ENCODE data around the gene LRRC7.

LRRC7 gene

GRCh38 chr1:69688193-69688592 is 120.5 kb downstream of the LRRC7 start:
- TF ChIP-seq CTCF (IDR thresholded peaks at IDR 0.05; ENCODE audit: low read depth, low read length) = no peak
- DNase-seq (ENCODE audit: extremely low read depth, low read depth) = no peak

DNA sequence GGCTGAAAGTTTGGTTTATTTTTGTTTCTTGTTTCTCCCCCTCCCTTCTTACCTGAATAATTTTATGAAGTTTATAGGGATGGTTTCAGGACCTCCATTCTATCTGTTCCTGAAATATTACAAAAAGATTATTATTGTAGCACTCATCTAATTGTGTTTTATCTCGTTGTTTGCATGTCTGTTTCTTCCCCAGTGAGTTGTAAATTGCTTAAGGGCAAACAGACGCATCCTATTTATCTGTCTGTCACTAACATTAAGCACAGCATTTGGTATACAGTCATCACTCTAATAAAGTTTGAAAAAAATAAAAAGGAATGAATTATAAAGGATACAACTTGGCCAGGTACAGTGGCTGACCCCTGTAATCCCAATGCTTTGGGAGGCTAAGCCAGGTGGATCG is 123.5 kb downstream of the LRRC7 start:
- no peak for DNase-seq (ENCODE audit: extremely low read depth, low read depth)
- no peak for TF ChIP-seq CTCF (IDR thresholded peaks at IDR 0.05; ENCODE audit: low read depth, low read length)

DNA sequence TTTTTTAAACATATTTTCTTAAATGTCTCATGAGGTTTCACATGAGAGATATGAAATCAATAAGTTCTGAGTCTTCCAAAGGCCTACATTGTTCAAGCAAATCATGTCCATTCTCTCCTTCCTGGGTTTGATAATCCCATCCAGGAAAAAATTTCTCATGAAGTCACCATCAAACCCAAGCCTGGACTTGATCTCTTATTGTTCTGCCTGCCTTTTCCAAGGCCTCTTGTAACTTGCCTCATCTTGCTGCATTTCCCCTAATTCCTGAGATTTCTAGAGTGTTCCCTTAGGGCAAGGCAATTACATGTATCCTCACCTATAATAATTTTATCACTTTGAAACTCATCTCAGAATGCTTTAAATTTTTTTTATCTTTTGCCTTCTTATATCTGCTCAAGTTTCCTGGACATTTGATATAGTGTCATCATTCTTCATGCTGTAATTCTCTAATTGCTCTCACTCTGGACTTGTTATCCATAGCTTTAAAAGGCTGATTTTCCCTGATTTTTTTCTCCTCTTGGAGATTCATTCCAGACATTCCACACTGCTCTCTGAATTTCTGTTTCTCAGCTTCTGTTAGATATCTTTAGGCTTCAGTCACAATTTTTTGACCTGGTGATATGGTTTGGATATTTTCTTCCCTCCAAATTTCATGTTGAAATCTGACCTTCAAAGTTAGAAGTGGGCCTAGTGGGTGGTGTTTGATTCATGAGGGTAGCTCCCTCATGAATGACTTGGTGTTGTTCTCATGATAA is 126.4 kb downstream of the LRRC7 start:
- no peak for DNase-seq (ENCODE audit: extremely low read depth, low read depth)
- no peak for TF ChIP-seq CTCF (IDR thresholded peaks at IDR 0.05; ENCODE audit: low read depth, low read length)

DNA sequence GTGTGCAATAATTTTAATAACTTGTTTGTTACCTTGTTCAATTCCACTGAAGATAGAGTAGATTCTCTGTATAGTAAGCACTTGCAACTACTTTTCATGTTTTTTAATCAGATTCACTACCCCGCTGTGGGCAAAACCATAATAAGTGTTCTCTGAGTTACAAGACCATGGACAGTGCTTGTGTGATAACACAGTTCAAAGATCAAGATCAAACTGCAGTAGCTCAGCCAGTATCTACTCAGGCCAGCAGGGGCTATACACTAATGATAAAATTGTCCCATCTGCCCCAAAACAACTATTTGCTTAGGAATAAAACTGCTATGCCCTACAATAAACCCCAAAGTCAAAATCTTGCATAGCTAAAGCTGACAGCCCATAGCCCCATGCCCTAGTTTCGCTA is 129.6 kb downstream of the LRRC7 start:
- no peak for TF ChIP-seq CTCF (IDR thresholded peaks at IDR 0.05; ENCODE audit: low read depth, low read length)
- no peak for DNase-seq (ENCODE audit: extremely low read depth, low read depth)

DNA sequence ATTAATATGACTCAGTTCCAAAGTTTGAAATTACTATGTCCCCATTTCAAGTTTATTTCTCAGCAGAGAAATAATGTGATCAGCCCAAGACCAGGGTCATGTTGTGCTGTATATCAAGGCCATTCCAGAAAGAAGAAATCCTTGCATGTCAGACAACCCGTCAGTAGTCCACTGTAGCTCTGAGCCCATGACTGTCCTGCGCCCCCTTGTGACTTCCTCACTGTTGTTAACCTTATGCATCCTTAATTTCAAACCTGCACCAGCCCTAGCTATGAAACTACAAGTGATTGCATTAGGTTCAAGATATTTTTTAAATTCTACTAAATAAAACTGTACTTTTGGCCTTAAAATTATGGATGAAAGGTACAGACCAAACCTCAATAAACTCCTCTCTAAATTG is 133.0 kb downstream of the LRRC7 start:
- DNase-seq (ENCODE audit: extremely low read depth, low read depth) = no peak
- TF ChIP-seq CTCF (IDR thresholded peaks at IDR 0.05; ENCODE audit: low read depth, low read length) = peak; percentile 51

GRCh38 chr1:69702085-69702484 is 134.4 kb downstream of the LRRC7 start:
- DNase-seq (ENCODE audit: extremely low read depth, low read depth) = no peak
- no peak for TF ChIP-seq CTCF (IDR thresholded peaks at IDR 0.05; ENCODE audit: low read depth, low read length)

DNA sequence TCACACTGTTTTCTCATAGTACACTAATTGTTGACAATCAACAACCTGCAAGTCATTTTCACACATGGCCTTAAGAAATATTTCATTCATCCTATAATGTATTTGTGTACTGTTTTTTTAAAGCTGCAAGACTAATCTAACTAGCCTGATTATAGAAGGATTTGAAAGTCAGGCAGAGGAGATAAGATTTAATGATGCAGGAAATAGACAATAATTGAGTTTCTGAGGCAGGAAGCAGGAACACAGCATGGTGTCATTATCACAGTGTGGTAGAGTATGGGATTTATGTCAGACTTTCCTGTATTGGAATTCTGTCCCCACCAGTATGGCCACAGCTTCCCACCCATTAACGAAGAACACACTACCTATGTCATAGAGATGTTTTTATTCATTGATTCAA is 138.8 kb downstream of the LRRC7 start:
- TF ChIP-seq CTCF (IDR thresholded peaks at IDR 0.05; ENCODE audit: low read depth, low read length) = no peak
- no peak for DNase-seq (ENCODE audit: extremely low read depth, low read depth)

All from AG09319 (cell line).